GM18499 (cell line): ENCODE data around the gene PRXL2C.
"Not testable (repeated sequence)": the region's sequence is repeated elsewhere in the genome, so short reads cannot be mapped to it uniquely, and the experiment has no call there.

ENCODE experiments used
- ATAC-seq: cut with Tn5 transposase; IDR thresholded peaks from one replicate; pipeline ENCODE4 v1.9.1; 2021; ENCODE audit warnings: moderate number of reproducible peaks; ENCODE audit not compliant: insufficient read depth, unreplicated experiment

PRXL2C gene

GRCh38 chr9:96651626-96652025, 3.5 kb downstream of the PRXL2C start:
- ATAC-seq = no peak

GRCh38 chr9:96649620-96650324, 5.3 kb downstream of the PRXL2C start:
- no peak for ATAC-seq

GRCh38 chr9:96646081-96646991, 8.8 kb downstream of the PRXL2C start:
- no peak for ATAC-seq

GRCh38 chr9:96644137-96644536, 11.0 kb downstream of the PRXL2C start:
- no peak for ATAC-seq

GRCh38 chr9:96641514-96641913, 13.6 kb downstream of the PRXL2C start:
- ATAC-seq = no peak

- ATAC-seq = no peak
Observed at GRCh38 chr9:96638606-96639364, 16.3 kb downstream of the PRXL2C start.

- ATAC-seq = no peak
Observed at GRCh38 chr9:96636368-96636767, 18.7 kb downstream of the PRXL2C start.

- ATAC-seq = not testable (repeated sequence)
Observed at GRCh38 chr9:96633579-96633978, 21.5 kb downstream of the PRXL2C start.

GRCh38 chr9:96626912-96627311, 28.2 kb downstream of the PRXL2C start:
- ATAC-seq = no peak

GRCh38 chr9:96621618-96622017, 33.5 kb downstream of the PRXL2C start:
- no peak for ATAC-seq

- ATAC-seq = no peak
Observed at GRCh38 chr9:96620832-96621269, 34.3 kb downstream of the PRXL2C start.

- no peak for ATAC-seq
Observed at GRCh38 chr9:96620181-96620514, 35.0 kb downstream of the PRXL2C start.

GRCh38 chr9:96619491-96620180, 35.5 kb downstream of the PRXL2C start, which contains the start of gene CDC14B:
Gene CDC14B (minus strand): TSS chr9:96619843. CDS start chr9:96619378, 465 bp downstream.
- ATAC-seq = no peak

- ATAC-seq = no peak
Observed at GRCh38 chr9:96619124-96619465, 36.0 kb downstream of the PRXL2C start.

GRCh38 chr9:96618209-96619123, 36.7 kb downstream of the PRXL2C start:
- no peak for ATAC-seq

GRCh38 chr9:96617439-96618185, 37.5 kb downstream of the PRXL2C start:
- ATAC-seq = no peak

- no peak for ATAC-seq
Observed at GRCh38 chr9:96616817-96617438, 38.2 kb downstream of the PRXL2C start.

GRCh38 chr9:96615411-96615810, 39.7 kb downstream of the PRXL2C start:
- ATAC-seq = no peak
